H9 (cell line): ENCODE measurements around the gene SF3A1. TPM values are rescaled to one million over a fixed set of nuclear protein-coding genes. Genes with fewer than 3 reads are reported as not detected.

Experiments
- DNase-seq: peaks from one replicate; pipeline ENCODE4 v3.0.0-alpha.2; 2017
- H2AFZ ChIP-seq: one replicate; pipeline ENCODE4 v1.6.1; 2013; ENCODE audit warnings: mild to moderate bottlenecking, low read length, control low read depth, moderate library complexity
- H2AK5ac ChIP-seq: 2 replicates; pipeline ENCODE4 v1.6.1; 2013; ENCODE audit warnings: low read length, control low read depth, mixed read lengths; ENCODE audit not compliant: insufficient read length
- H2BK120ac ChIP-seq: one replicate; pipeline ENCODE4 v1.6.1; 2013; ENCODE audit warnings: low read depth, mild to moderate bottlenecking, low read length, control low read depth, inconsistent platforms; ENCODE audit not compliant: poor library complexity, severe bottlenecking
- H2BK12ac ChIP-seq: 2 replicates; pipeline ENCODE4 v1.6.1; 2013; ENCODE audit warnings: low read length, control low read depth, mixed read lengths, low read depth; ENCODE audit not compliant: insufficient read length
- H2BK15ac ChIP-seq: 2 replicates; pipeline ENCODE4 v1.6.1; 2013; ENCODE audit warnings: low read depth, low read length, control low read depth
- H2BK20ac ChIP-seq: one replicate; pipeline ENCODE4 v1.6.1; 2013; ENCODE audit warnings: low read depth, mild to moderate bottlenecking, low read length, control low read depth, inconsistent platforms; ENCODE audit not compliant: poor library complexity, severe bottlenecking
- H2BK5ac ChIP-seq: 2 replicates; pipeline ENCODE4 v1.6.1; 2013; ENCODE audit warnings: low read length, control low read depth, mixed read lengths; ENCODE audit not compliant: insufficient read length
- H3K14ac ChIP-seq: 2 replicates; pipeline ENCODE4 v1.6.1; 2013; ENCODE audit warnings: low read length, control low read depth; ENCODE audit not compliant: insufficient read depth
- H3K18ac ChIP-seq: 2 replicates; pipeline ENCODE4 v1.6.1; 2013; ENCODE audit warnings: low read depth, mild to moderate bottlenecking, mixed read lengths, low read length, control low read depth; ENCODE audit not compliant: insufficient read length
- H3K23ac ChIP-seq: 2 replicates; pipeline ENCODE4 v1.6.1; 2013; ENCODE audit warnings: low read length, control low read depth, mixed read lengths, low read depth; ENCODE audit not compliant: insufficient read length
- H3K23me2 ChIP-seq: 2 replicates; pipeline ENCODE4 v1.6.1; 2013; ENCODE audit warnings: low read depth, mild to moderate bottlenecking, mixed read lengths, low read length, control low read depth; ENCODE audit not compliant: insufficient read length, poor library complexity, severe bottlenecking
- H3K27ac ChIP-seq: 2 replicates; pipeline ENCODE4 v1.5.1; 2013; ENCODE audit warnings: low read length, control low read depth, mixed read lengths, low read depth; ENCODE audit not compliant: insufficient read length
- H3K27me3 ChIP-seq: 2 replicates; pipeline ENCODE4 v1.6.1; 2013; ENCODE audit warnings: low read length, control low read depth, inconsistent platforms; ENCODE audit not compliant: insufficient read depth
- H3K4ac ChIP-seq: 2 replicates; pipeline ENCODE4 v1.6.1; 2013; ENCODE audit warnings: low read depth, mild to moderate bottlenecking, control low read depth, inconsistent platforms, low read length, moderate library complexity
- H3K4me1 ChIP-seq: 2 replicates; pipeline ENCODE4 v1.6.1; 2013; ENCODE audit warnings: low read length, control low read depth, inconsistent platforms; ENCODE audit not compliant: insufficient read depth
- H3K4me2 ChIP-seq: 2 replicates; pipeline ENCODE4 v1.6.1; 2013; ENCODE audit warnings: low read length, control low read depth, mixed read lengths; ENCODE audit not compliant: insufficient read length, insufficient read depth
- H3K56ac ChIP-seq: 2 replicates; pipeline ENCODE4 v1.6.1; 2013; ENCODE audit warnings: low read depth, mild to moderate bottlenecking, mixed read lengths, low read length, control low read depth; ENCODE audit not compliant: insufficient read length
- H3K79me1 ChIP-seq: 2 replicates; pipeline ENCODE4 v1.6.1; 2013; ENCODE audit warnings: low read depth, mild to moderate bottlenecking, moderate library complexity, low read length, control low read depth, inconsistent platforms; ENCODE audit not compliant: insufficient read depth, poor library complexity, severe bottlenecking
- H3K79me2 ChIP-seq: 2 replicates; pipeline ENCODE4 v1.6.1; 2013; ENCODE audit warnings: low read length, control low read depth, inconsistent platforms; ENCODE audit not compliant: insufficient read depth
- H3K9ac ChIP-seq: 2 replicates; pipeline ENCODE4 v1.6.1; 2013; ENCODE audit warnings: low read length, control low read depth, mixed read lengths; ENCODE audit not compliant: insufficient read length; ENCODE audit errors: extremely low read depth
- H3K9me3 ChIP-seq: one replicate; pipeline ENCODE4 v1.6.1; 2013; ENCODE audit warnings: low read depth, low read length, inconsistent platforms; ENCODE audit not compliant: control insufficient read depth
- H3T11ph ChIP-seq: one replicate; pipeline ENCODE4 v1.6.1; 2013; ENCODE audit warnings: mild to moderate bottlenecking, low read length, control low read depth, inconsistent platforms
- H4K20me1 ChIP-seq: one replicate; pipeline ENCODE4 v1.6.1; 2013; ENCODE audit not compliant: control insufficient read depth, insufficient read length, insufficient read depth
- H4K5ac ChIP-seq: 2 replicates; pipeline ENCODE4 v1.6.1; 2013; ENCODE audit warnings: low read depth, mild to moderate bottlenecking, mixed read lengths, low read length, control low read depth; ENCODE audit not compliant: insufficient read length
- H4K8ac ChIP-seq: replicated peaks from 2 replicates; pipeline ENCODE4 v1.6.1; 2013; ENCODE audit warnings: low read length, control low read depth, mixed read lengths, low read depth; ENCODE audit not compliant: insufficient read length
- H4K91ac ChIP-seq: 2 replicates; pipeline ENCODE4 v1.6.1; 2013; ENCODE audit warnings: low read depth, mild to moderate bottlenecking, moderate library complexity, mixed read lengths, low read length, control low read depth; ENCODE audit not compliant: insufficient read length
- H3K27ac Mint-ChIP-seq, 3 experiments: 2 replicates in 2 of 3; 3 replicates in 1 of 3; pipeline ENCODE4 v1.8.0; 2020 to 2021; ENCODE audit warnings: mixed read lengths in 3 of 3, mild to moderate bottlenecking in 1 of 3, moderate library complexity in 1 of 3
- H3K27me3 Mint-ChIP-seq: 2 replicates; pipeline ENCODE4 v1.8.0; 2021; ENCODE audit warnings: low read depth, mild to moderate bottlenecking, moderate library complexity, mixed read lengths
- H3K36me3 Mint-ChIP-seq, 3 experiments: 2 replicates in 2 of 3; 3 replicates in 1 of 3; pipeline ENCODE4 v1.8.0; 2020 to 2021; ENCODE audit warnings: low read depth in 3 of 3, mixed read lengths in 3 of 3; ENCODE audit not compliant: insufficient read depth in 1 of 3
- H3K4me1 Mint-ChIP-seq, 2 experiments: 2 replicates each; pipeline ENCODE4 v1.8.0; 2020; ENCODE audit warnings: mixed read lengths in 2 of 2
- H3K4me3 Mint-ChIP-seq, 2 experiments: 2 replicates in 1 of 2; 3 replicates in 1 of 2; pipeline ENCODE4 v1.8.0; 2020 to 2021; ENCODE audit warnings: mild to moderate bottlenecking in 2 of 2, mixed read lengths in 2 of 2, moderate library complexity in 1 of 2
- H3K9me3 Mint-ChIP-seq, 2 experiments: 2 replicates in 1 of 2; 3 replicates in 1 of 2; pipeline ENCODE4 v1.8.0; 2020; ENCODE audit warnings: mild to moderate bottlenecking in 2 of 2, mixed read lengths in 2 of 2, moderate library complexity in 1 of 2
- WGBS: extraction: QIAGEN DNeasy Blood & Tissue Kit; methylation state at CpG from one replicate; pipeline ENCODE4 v1.1.7; 2013; ENCODE audit warnings: missing lambda C conversion rate, low lambda C conversion rate, mixed read lengths; ENCODE audit not compliant: insufficient read length; ENCODE audit errors: extremely low coverage; 5-methylcytosine and 5-hydroxymethylcytosine counted together
- total RNA-seq: library from RNA; stranded (reverse); gene quantifications from 2 replicates; pipeline ENCODE4 v1.2.1, GENCODE V29; 2021
- TF ChIP-seq, protein P1 (sequence below): fragments of 200-600 bp; sonication (generic); conservative IDR thresholded peaks from 3 replicates; pipeline ENCODE4 v1.8.0; 2021; ENCODE audit warnings: antibody characterized with exemption, mild to moderate bottlenecking

The SF3A1 gene
- total RNA-seq, 1 experiment from 2014 or later, result 225 TPM

DNA sequence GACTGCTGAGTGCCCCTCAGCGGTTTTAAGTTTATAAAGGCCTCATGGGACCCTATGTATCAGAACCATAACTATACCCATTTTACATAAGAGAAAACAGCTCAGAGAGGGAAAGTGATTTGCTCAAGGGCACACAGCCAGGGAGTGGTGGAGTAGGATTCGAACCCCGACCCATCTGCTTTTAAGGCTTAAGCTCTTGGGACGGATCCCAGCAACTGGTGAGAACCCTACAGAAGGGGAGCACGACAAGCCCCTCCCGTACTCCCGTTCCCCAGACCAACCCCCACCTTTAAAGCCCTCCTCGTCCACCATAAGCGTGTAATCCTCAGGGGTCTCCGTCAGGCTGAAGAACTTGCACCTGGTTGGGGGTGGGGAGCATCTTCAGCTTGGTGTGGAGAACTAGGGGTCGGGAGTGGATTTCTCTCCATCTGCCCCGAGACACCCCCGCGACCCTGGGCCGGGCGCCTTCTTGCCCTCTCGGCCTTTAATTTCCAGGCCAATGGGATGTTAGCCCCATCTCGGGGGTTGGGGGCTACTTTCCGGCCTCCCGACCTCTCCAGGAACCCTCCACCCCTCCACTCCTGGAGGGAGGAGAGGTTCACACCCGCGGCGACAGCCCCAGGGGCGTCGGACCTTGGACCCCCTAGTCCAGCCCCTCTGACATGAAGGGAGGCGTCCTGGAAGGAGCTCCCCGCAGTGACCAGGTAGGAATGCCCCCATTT lies 68.1 kb downstream of the SF3A1 start:
- Histone ChIP-seq H2BK120ac (no peak overlapping the region), H4K91ac (no peak overlapping the region), H4K20me1 (no peaks in the 10 kb centered on the region), H2BK5ac (no peak overlapping the region), H4K8ac (no peak overlapping the region), H2AFZ (no peak overlapping the region), H3K79me1 (no peaks in the 10 kb centered on the region), H3K4me1 (no peaks in the 10 kb centered on the region; the same call in 1 of the 2 replicates), H3K27me3 (no peaks in the 10 kb centered on the region), H3K14ac (no peak overlapping the region; the same call in 1 of the 2 replicates), H2BK12ac (no peak overlapping the region), H3K9me3 (no peaks in the 10 kb centered on the region), H3T11ph (no peak overlapping the region), H3K18ac (no peak overlapping the region), H3K4me2 (peak overlapping the region; percentile 61), H3K4ac (no peak overlapping the region), H3K79me2 (no peaks in the 10 kb centered on the region), H3K27ac (no peak overlapping the region), H3K23me2 (peaks cover 8% of the 10 kb centered on the region), H2BK20ac (no peak overlapping the region), H2BK15ac (no peak overlapping the region), H3K23ac (no peak overlapping the region), H3K56ac (no peak overlapping the region), H3K9ac (no peak overlapping the region), H2AK5ac (no peak overlapping the region), H4K5ac (no peak overlapping the region)
- Mint-ChIP-seq H3K27me3 (no peaks in the 10 kb centered on the region), H3K4me3 (peak overlapping the region; percentile 67 to 81), H3K27ac (peak overlapping the region in 2 of 3 experiments; percentile 50 to 92; a peak in 3 of 7 replicates), H3K36me3 (peaks cover 0 to 10% (median 2%) of the 10 kb centered on the region in 3 experiments; a peak in 4 of 7 replicates), H3K4me1 (peaks cover 5 to 16% of the 10 kb centered on the region in 2 experiments), H3K9me3 (no peaks in the 10 kb centered on the region)
- TF ChIP-seq, protein P1, sequence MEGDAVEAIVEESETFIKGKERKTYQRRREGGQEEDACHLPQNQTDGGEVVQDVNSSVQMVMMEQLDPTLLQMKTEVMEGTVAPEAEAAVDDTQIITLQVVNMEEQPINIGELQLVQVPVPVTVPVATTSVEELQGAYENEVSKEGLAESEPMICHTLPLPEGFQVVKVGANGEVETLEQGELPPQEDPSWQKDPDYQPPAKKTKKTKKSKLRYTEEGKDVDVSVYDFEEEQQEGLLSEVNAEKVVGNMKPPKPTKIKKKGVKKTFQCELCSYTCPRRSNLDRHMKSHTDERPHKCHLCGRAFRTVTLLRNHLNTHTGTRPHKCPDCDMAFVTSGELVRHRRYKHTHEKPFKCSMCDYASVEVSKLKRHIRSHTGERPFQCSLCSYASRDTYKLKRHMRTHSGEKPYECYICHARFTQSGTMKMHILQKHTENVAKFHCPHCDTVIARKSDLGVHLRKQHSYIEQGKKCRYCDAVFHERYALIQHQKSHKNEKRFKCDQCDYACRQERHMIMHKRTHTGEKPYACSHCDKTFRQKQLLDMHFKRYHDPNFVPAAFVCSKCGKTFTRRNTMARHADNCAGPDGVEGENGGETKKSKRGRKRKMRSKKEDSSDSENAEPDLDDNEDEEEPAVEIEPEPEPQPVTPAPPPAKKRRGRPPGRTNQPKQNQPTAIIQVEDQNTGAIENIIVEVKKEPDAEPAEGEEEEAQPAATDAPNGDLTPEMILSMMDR, result no peak
- no CpG with 5 or more reads among the region's 27 CpGs for WGBS
- DNase-seq, result no peak
